SU-DHL-6 (cell line): ENCODE measurements around the gene PNO1.

Experiments
- EZH2phosphoT487 ChIP-seq: fragments of 200-600 bp; sonication (generic), shearing (Covaris generic); conservative IDR thresholded peaks from 2 replicates; pipeline ENCODE4 v1.6.1; 2018; ENCODE audit warnings: mild to moderate bottlenecking, antibody characterized with exemption, low read length, moderate library complexity, mixed read lengths
- TF ChIP-seq, protein P1 (sequence below): fragments of 200-600 bp; sonication (generic); IDR thresholded peaks from one replicate; pipeline ENCODE4 v1.5.1; 2017; ENCODE audit warnings: antibody characterized with exemption, mild to moderate bottlenecking, low read length, moderate library complexity; ENCODE audit not compliant: insufficient read depth, poor library complexity, severe bottlenecking

DNA sequence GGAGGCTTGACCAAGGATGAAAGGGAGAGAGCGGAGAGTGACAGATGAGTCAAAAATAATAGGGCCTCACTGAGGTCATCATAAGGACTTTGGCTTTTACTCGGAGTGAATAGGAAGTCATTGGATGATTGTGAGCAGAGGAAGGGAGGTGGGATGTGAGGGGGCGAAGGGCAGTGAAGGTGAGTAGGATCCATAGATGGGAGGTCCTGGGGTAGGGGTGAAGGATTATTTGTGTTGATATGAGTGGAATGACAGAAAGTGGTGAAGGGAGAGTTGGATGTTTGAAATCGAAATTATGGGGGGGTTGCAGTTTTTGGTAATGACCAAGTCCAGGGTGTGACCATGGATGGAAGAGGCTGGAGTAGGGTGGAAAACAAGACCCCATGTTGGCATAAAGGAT, 14.0 kb downstream of the PNO1 start:
- TF ChIP-seq, protein P1, sequence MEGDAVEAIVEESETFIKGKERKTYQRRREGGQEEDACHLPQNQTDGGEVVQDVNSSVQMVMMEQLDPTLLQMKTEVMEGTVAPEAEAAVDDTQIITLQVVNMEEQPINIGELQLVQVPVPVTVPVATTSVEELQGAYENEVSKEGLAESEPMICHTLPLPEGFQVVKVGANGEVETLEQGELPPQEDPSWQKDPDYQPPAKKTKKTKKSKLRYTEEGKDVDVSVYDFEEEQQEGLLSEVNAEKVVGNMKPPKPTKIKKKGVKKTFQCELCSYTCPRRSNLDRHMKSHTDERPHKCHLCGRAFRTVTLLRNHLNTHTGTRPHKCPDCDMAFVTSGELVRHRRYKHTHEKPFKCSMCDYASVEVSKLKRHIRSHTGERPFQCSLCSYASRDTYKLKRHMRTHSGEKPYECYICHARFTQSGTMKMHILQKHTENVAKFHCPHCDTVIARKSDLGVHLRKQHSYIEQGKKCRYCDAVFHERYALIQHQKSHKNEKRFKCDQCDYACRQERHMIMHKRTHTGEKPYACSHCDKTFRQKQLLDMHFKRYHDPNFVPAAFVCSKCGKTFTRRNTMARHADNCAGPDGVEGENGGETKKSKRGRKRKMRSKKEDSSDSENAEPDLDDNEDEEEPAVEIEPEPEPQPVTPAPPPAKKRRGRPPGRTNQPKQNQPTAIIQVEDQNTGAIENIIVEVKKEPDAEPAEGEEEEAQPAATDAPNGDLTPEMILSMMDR = no peak
- TF ChIP-seq EZH2phosphoT487 = no peak
